Heart right ventricle (tissue), 16 donors: ENCODE data around the gene MIOS. TPM values are rescaled to one million over a fixed set of nuclear protein-coding genes. Genes with fewer than 3 reads are reported as not detected.

Experiments
- ATAC-seq, 8 donors: fragments of 200-7000 bp; cut with Tn5 transposase; one replicate each; pipeline ENCODE4 v1.9.1; 2020; ENCODE audit warnings: mild to moderate bottlenecking in 8 of 8, moderate library complexity in 8 of 8, moderate number of reproducible peaks in 1 of 8
- DNase-seq, 2 donors: peaks; one replicate each; pipeline ENCODE4 v3.0.0-alpha.2; 2020
- H3K27ac ChIP-seq, 10 donors: fragments of 200-600 bp; sonication (generic) in 2 of 10; one replicate each; pipeline versions ENCODE4 v1.5.0 to v1.8.0; 2020 to 2022; ENCODE audit warnings: mild to moderate bottlenecking in 3 of 10
- H3K27me3 ChIP-seq, 7 donors: fragments of 200-600 bp; one replicate each; pipeline ENCODE4 v1.8.0; 2021 to 2022; ENCODE audit warnings: mild to moderate bottlenecking in 2 of 7
- H3K36me3 ChIP-seq, 9 donors: fragments of 200-600 bp; sonication (generic) in 1 of 9; one replicate each; pipeline versions ENCODE4 v1.5.0 to v1.8.0; 2020 to 2022; ENCODE audit warnings: mild to moderate bottlenecking in 2 of 9
- H3K4me1 ChIP-seq, 9 donors: fragments of 200-600 bp; sonication (generic) in 1 of 9; one replicate each; pipeline versions ENCODE4 v1.5.0 to v1.8.0; 2020 to 2022; ENCODE audit warnings: mild to moderate bottlenecking in 4 of 9
- H3K4me3 ChIP-seq, 10 donors: fragments of 200-600 bp; sonication (generic) in 2 of 10; one replicate each; pipeline versions ENCODE4 v1.5.0 to v1.8.0; 2020 to 2022; ENCODE audit warnings: mild to moderate bottlenecking in 7 of 10, moderate library complexity in 2 of 10
- H3K9me3 ChIP-seq, 11 donors: fragments of 200-600 bp in 10 of 11; sonication (generic) in 2 of 11; one replicate each; pipeline versions ENCODE4 v1.5.0 to v1.8.0; 2013 to 2022; ENCODE audit warnings: mild to moderate bottlenecking in 2 of 11, control low read depth in 1 of 11, moderate library complexity in 1 of 11
- WGBS, 2 donors: extraction: QIAGEN DNeasy Blood & Tissue Kit; methylation state at CpG; one replicate each; pipeline ENCODE4 v1.1.7; 2013; ENCODE audit warnings: inconsistent platforms in 1 of 2; 5-methylcytosine and 5-hydroxymethylcytosine counted together
- intact Hi-C, 10 donors: fragments of 100-400 bp; cut with DNase I; formaldehyde crosslinking; loops; one replicate each; pipeline versions ENCODE4 v1.11.1 to v1.14.2; 2022
- polyA plus RNA-seq, 2 donors: library from polyadenylated mRNA; stranded (reverse); fragments of 200-250 nt; gene quantifications; one replicate each; pipeline ENCODE4 v1.2.3, GENCODE V29; 2013
- total RNA-seq, 10 donors: library from RNA; stranded (reverse); fragmentation: NEBNext Ultra II Directional in 3 of 10; extraction: Animal tissue kit (Norgen Biotek cat#: 25700) in 3 of 10; gene quantifications; one replicate each; pipeline versions ENCODE4 v1.2.1 to v1.2.4, GENCODE V29; 2021 to 2023
- TF ChIP-seq, protein P1 (sequence below), 9 donors: fragments of 200-600 bp; sonication (generic) in 2 of 9; IDR thresholded peaks; one replicate each; pipeline versions ENCODE4 v1.5.0 to v1.8.0; 2021 to 2022; ENCODE audit warnings: antibody characterized with exemption in 9 of 9, mild to moderate bottlenecking in 5 of 9, moderate library complexity in 1 of 9
- donor health status: Arrhythmogenic right ventricular cardiomyopathy.
- donor health status: ischemic (EF 13 %, LVEDD 7.1; RV severe dilation, severe dysfunction).
- donor health status: healthy with polysubstance abuse.
- donor health status: DM: no; HTN: yes; CAD: no.
- donor health status: DM: no; HTN: no; CAD: no.
- donor health status: ischemic (EF 25% LVEDD 6.9; RV normal size, moderate dysfunction).
- donor health status: ischemic (EF 25% LVEDD 5.7; RV mildly dilated, moderate dysfunction).
- donor health status: healthy.
- donor health status: DM: yes; HTN: yes; CAD: no.
- donor health status: Ischemic cardiomyopathy.
- donor health status: ischemic (EF 35%, LVEDD 5.7; RV mildly dilated, moderate dysfunction).
- donor health status: nonischemic (EF 11% LVEDD 7.7; RV severe dilation, severe dysfunction).
- donor health status: DM: yes; HTN: yes; CAD: no.
- donor health status: PGD.
- donor health status: ischemic (EF 29% LVEDD 5.4; RV normal size, mild dysfunction).
- donor health status: nonischemic (EF 23%, LVEDD 6.1; RV moderate dilation, normal function).

The MIOS gene
- total and polyA plus RNA-seq, 12 donors = 8.9 to 28.8 (median 20.7) TPM

- ATAC-seq (no peak), DNase-seq (no peak)
- TF ChIP-seq, protein P1, sequence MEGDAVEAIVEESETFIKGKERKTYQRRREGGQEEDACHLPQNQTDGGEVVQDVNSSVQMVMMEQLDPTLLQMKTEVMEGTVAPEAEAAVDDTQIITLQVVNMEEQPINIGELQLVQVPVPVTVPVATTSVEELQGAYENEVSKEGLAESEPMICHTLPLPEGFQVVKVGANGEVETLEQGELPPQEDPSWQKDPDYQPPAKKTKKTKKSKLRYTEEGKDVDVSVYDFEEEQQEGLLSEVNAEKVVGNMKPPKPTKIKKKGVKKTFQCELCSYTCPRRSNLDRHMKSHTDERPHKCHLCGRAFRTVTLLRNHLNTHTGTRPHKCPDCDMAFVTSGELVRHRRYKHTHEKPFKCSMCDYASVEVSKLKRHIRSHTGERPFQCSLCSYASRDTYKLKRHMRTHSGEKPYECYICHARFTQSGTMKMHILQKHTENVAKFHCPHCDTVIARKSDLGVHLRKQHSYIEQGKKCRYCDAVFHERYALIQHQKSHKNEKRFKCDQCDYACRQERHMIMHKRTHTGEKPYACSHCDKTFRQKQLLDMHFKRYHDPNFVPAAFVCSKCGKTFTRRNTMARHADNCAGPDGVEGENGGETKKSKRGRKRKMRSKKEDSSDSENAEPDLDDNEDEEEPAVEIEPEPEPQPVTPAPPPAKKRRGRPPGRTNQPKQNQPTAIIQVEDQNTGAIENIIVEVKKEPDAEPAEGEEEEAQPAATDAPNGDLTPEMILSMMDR (IDR thresholded peaks at IDR 0.05) = no peak
- Histone ChIP-seq H3K4me3 (no peak overlapping the region), H3K36me3 (peaks cover 0 to 27% (median 0%) of the 10 kb centered on the region in 9 donors), H3K4me1 (peaks cover 0 to 31% (median 3%) of the 10 kb centered on the region in 9 donors), H3K27me3 (no peaks in the 10 kb centered on the region), H3K27ac (no peak overlapping the region), H3K9me3 (no peaks in the 10 kb centered on the region)
- intact Hi-C loops = no loop called here
- 95 to 99% methylated on average over 2 of the region's 2 CpGs for WGBS, 2 donors
Observed at GRCh38 chr7:7573701-7574100, 7.0 kb downstream of the MIOS start.

- ATAC-seq (no peak), DNase-seq (no peak)
- H3K4me1 ChIP-seq = peaks cover 0 to 11% (median 0%) of the 10 kb centered on the region in 9 donors
- WGBS, 2 donors = 94 to 100% methylated on average over 1 of the region's 1 CpG
- TF ChIP-seq, protein P1 (IDR thresholded peaks at IDR 0.05) = no peak
- H3K27ac ChIP-seq = no peak overlapping the region
- H3K9me3 ChIP-seq = no peaks in the 10 kb centered on the region
- H3K27me3 ChIP-seq = no peaks in the 10 kb centered on the region
- H3K4me3 ChIP-seq = no peak overlapping the region
- H3K36me3 ChIP-seq = peaks cover 0 to 35% (median 0%) of the 10 kb centered on the region in 9 donors
- intact Hi-C loops = no loop called here
Observed at GRCh38 chr7:7576344-7576743, 9.7 kb downstream of the MIOS start.

- DNase-seq = no peak
- H3K27me3 ChIP-seq = no peaks in the 10 kb centered on the region
- 69 to 70% methylated on average over 1 of the region's 1 CpG for WGBS, 2 donors
- H3K36me3 ChIP-seq = peaks cover 0 to 36% (median 0%) of the 10 kb centered on the region in 9 donors
- no peaks in the 10 kb centered on the region for H3K9me3 ChIP-seq
- TF ChIP-seq, protein P1 (IDR thresholded peaks at IDR 0.05) = no peak
- no peak overlapping the region for H3K4me3 ChIP-seq
- peaks cover 0 to 11% (median 0%) of the 10 kb centered on the region in 9 donors for H3K4me1 ChIP-seq
- H3K27ac ChIP-seq = no peak overlapping the region
- intact Hi-C loops = no loop called here
- no peak for ATAC-seq
Observed at GRCh38 chr7:7577888-7578287, 11.2 kb downstream of the MIOS start.

GRCh38 chr7:7579638-7580037, 13.0 kb downstream of the MIOS start:
- Histone ChIP-seq H3K4me3 (no peak overlapping the region), H3K36me3 (peaks cover 0 to 28% (median 0%) of the 10 kb centered on the region in 9 donors), H3K27me3 (no peaks in the 10 kb centered on the region), H3K27ac (no peak overlapping the region), H3K4me1 (peaks cover 0 to 11% (median 0%) of the 10 kb centered on the region in 9 donors), H3K9me3 (no peaks in the 10 kb centered on the region)
- intact Hi-C loops = no loop called here
- ATAC-seq (no peak), DNase-seq (no peak)
- TF ChIP-seq, protein P1 (IDR thresholded peaks at IDR 0.05) = no peak
- WGBS, 2 donors = 98 to 99% methylated on average over 3 of the region's 3 CpGs
